Calu3 (cell line): Measurements from ENCODE around the gene RFX3. TPM values are rescaled to one million over a fixed set of nuclear protein-coding genes. Genes with fewer than 3 reads are reported as not detected.

Experiments used
- BruUV-seq: library from RNA; stranded (reverse); fragments of 400-500 nt; replicated peaks from 2 replicates; lab custom pipeline; 2021; lab: Mats Ljungman, UMichigan
- CTCF ChIA-PET: fragments of 300-600 bp; sonication (Branson Sonifier 250); formaldehyde crosslinking; loops from one replicate; lab custom pipeline; 2022; ENCODE audit warnings: antibody characterized with exemption; lab: Charles Lee
- DNase-seq: peaks from one replicate; pipeline ENCODE4 v3.0.0; 2022
- H3K27ac Mint-ChIP-seq: one replicate; pipeline ENCODE4 v1.8.0; 2022; ENCODE audit warnings: mixed read lengths; ENCODE audit not compliant: unreplicated experiment
- H3K27me3 Mint-ChIP-seq: one replicate; pipeline ENCODE4 v1.8.0; 2022; ENCODE audit warnings: mixed read lengths; ENCODE audit not compliant: unreplicated experiment
- H3K36me3 Mint-ChIP-seq: one replicate; pipeline ENCODE4 v1.8.0; 2022; ENCODE audit warnings: mild to moderate bottlenecking, moderate library complexity, mixed read lengths; ENCODE audit not compliant: insufficient read depth, unreplicated experiment
- H3K4me1 Mint-ChIP-seq: one replicate; pipeline ENCODE4 v1.8.0; 2022; ENCODE audit warnings: mild to moderate bottlenecking, low read depth, mixed read lengths; ENCODE audit not compliant: unreplicated experiment
- H3K4me3 Mint-ChIP-seq: one replicate; pipeline ENCODE4 v1.8.0; 2022; ENCODE audit warnings: mild to moderate bottlenecking, low read depth, moderate library complexity, mixed read lengths; ENCODE audit not compliant: unreplicated experiment
- H3K9me3 Mint-ChIP-seq: one replicate; pipeline ENCODE4 v1.8.0; 2022; ENCODE audit warnings: low read depth, mixed read lengths; ENCODE audit not compliant: unreplicated experiment
- intact Hi-C: fragments of 100-400 bp; cut with micrococcal nuclease; formaldehyde crosslinking; loops from one replicate; pipeline ENCODE4 v1.10.0; 2022; ENCODE audit not compliant: unreplicated experiment
- total RNA-seq: library from RNA; stranded (reverse); gene quantifications from 2 replicates; pipeline ENCODE4 v1.2.3, GENCODE V29; 2022
- TF ChIP-seq, protein P1 (sequence below): fragments of 200-600 bp; IDR thresholded peaks from one replicate; pipeline ENCODE4 v1.8.0; 2022; ENCODE audit warnings: antibody characterized with exemption; ENCODE audit not compliant: unreplicated experiment

The RFX3 gene
- total RNA-seq, 1 experiment from 2014 or later, result 10.1 TPM

DNA sequence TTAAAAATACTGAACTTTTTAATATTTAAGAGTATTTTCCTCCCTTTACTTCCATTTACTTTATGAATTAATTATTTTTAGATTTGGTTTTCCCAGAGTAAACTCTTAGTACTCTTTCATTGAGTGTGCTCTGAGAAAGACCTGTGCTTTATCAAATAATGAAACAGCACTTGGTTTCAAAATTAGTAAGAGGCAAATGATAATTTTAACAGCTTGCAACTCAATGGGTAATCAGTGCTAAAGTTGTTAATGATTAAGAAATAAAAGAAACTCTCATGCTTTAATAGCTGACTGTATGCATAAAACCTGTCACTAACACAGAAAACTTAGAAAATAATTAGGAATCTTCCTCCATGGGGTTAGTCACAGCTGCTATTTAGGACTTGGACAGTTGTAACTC lies 244.4 kb downstream of the RFX3 start:
- Mint-ChIP-seq H3K4me1 (no peaks in the 10 kb centered on the region), H3K27ac (no peak overlapping the region), H3K4me3 (no peak overlapping the region), H3K36me3 (no peaks in the 10 kb centered on the region), H3K27me3 (no peaks in the 10 kb centered on the region), H3K9me3 (no peaks in the 10 kb centered on the region)
- TF ChIP-seq, protein P1, sequence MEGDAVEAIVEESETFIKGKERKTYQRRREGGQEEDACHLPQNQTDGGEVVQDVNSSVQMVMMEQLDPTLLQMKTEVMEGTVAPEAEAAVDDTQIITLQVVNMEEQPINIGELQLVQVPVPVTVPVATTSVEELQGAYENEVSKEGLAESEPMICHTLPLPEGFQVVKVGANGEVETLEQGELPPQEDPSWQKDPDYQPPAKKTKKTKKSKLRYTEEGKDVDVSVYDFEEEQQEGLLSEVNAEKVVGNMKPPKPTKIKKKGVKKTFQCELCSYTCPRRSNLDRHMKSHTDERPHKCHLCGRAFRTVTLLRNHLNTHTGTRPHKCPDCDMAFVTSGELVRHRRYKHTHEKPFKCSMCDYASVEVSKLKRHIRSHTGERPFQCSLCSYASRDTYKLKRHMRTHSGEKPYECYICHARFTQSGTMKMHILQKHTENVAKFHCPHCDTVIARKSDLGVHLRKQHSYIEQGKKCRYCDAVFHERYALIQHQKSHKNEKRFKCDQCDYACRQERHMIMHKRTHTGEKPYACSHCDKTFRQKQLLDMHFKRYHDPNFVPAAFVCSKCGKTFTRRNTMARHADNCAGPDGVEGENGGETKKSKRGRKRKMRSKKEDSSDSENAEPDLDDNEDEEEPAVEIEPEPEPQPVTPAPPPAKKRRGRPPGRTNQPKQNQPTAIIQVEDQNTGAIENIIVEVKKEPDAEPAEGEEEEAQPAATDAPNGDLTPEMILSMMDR, result no peak
- no peak for DNase-seq
- CTCF ChIA-PET, result no interaction called here
- intact Hi-C loops, result no loop called here
- no TSS peak for BruUV-seq

DNA sequence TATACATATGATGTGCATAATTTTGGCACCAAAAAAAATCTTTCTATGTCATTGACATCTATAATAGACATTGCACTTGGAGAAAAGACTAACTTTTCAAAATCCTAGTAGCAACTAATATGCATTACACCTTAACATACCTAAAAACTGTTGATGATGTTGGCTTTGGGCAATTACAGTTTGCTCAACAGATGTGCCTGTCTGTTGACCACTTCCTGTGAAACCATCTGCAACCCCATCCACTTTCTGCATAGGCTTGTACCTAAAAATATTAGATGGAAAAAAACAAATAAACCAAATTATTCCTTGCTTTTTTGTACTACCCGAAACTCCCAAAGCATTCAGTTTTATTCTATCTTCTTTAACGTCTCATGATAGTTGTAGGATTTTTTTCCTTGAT lies 248.6 kb downstream of the RFX3 start:
- intact Hi-C loops, result no loop called here

DNA sequence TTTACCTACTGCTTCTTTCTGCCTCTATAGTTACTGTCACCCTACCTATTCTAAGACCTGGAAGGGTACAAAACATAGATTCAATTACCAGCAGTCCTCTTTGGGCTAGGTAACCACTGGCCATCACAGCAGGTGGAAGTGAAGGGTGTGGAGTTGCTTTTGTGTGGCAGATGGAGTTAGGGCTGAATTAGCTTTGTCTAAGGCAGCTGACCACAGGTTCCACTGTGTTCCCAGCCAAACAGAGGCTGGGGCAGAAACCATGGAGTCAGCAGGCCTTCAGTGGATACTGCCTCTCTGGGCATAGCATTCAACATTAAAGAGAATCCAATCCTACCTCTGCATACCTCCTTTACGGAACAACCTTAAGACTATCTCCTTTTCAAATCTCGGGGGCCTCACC lies 254.2 kb downstream of the RFX3 start:
- CTCF ChIA-PET, result no interaction called here
- TF ChIP-seq, protein P1, result no peak
- intact Hi-C loops, result no loop called here
- Mint-ChIP-seq H3K36me3 (no peaks in the 10 kb centered on the region), H3K4me1 (no peaks in the 10 kb centered on the region), H3K27me3 (no peaks in the 10 kb centered on the region), H3K27ac (no peak overlapping the region), H3K9me3 (no peaks in the 10 kb centered on the region), H3K4me3 (no peak overlapping the region)
- DNase-seq, result no peak
- BruUV-seq, result no TSS peak

More for the DNA sequence above, 248.6 kb downstream of the RFX3 start:
- CTCF ChIA-PET, result no interaction called here
- Mint-ChIP-seq H3K27me3 (no peaks in the 10 kb centered on the region), H3K4me1 (no peaks in the 10 kb centered on the region), H3K36me3 (no peaks in the 10 kb centered on the region), H3K27ac (no peak overlapping the region), H3K4me3 (no peak overlapping the region), H3K9me3 (no peaks in the 10 kb centered on the region)
- no peak for DNase-seq
- TF ChIP-seq, protein P1, result no peak
- no TSS peak for BruUV-seq

DNA sequence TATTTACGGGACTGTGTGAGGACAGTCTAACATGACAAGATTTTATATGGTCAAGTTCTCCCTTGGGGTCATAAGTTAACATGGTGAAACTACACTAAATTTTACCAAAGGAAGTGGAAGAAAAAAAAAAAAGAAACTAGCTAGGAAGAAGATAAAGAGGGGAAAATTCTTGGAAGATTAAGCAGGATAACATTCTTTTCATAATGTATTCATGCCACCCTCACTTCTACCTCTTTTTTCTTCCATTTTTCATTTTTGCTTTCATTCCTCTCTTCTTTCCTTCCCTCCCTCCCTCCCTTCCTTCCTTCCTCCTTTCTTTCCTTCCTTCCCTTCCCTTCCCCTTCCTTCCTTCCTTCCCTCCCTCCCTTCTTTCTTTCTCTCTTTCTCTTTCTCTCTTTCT lies 254.6 kb downstream of the RFX3 start:
- no TSS peak for BruUV-seq
- TF ChIP-seq, protein P1, result no peak
- DNase-seq, result no peak
- Mint-ChIP-seq H3K27ac (no peak overlapping the region), H3K9me3 (no peaks in the 10 kb centered on the region), H3K4me3 (no peak overlapping the region), H3K27me3 (no peaks in the 10 kb centered on the region), H3K4me1 (no peaks in the 10 kb centered on the region), H3K36me3 (no peaks in the 10 kb centered on the region)
- CTCF ChIA-PET, result no interaction called here
- intact Hi-C loops, result no loop called here
